Testis (tissue), 2 donors: ENCODE measurements around the gene TAS2R19.

Experiments
- POLR2A ChIP-seq: fragments of 450-650 bp; IDR thresholded peaks from one replicate; pipeline ENCODE4 v1.6.1; 2017; ENCODE audit warnings: antibody characterized with exemption, mild to moderate bottlenecking, moderate library complexity
- TF ChIP-seq, protein P1 (sequence below), 3 experiments: fragments of 450-650 bp in 2 of 3; fragments of 200-600 bp in 1 of 3; sonication (generic) in 1 of 3; IDR thresholded peaks; one replicate each; pipeline ENCODE4 v1.5.1; 2016 to 2019; ENCODE audit warnings: antibody characterized with exemption in 3 of 3, mild to moderate bottlenecking in 2 of 3, moderate library complexity in 1 of 3

DNA sequence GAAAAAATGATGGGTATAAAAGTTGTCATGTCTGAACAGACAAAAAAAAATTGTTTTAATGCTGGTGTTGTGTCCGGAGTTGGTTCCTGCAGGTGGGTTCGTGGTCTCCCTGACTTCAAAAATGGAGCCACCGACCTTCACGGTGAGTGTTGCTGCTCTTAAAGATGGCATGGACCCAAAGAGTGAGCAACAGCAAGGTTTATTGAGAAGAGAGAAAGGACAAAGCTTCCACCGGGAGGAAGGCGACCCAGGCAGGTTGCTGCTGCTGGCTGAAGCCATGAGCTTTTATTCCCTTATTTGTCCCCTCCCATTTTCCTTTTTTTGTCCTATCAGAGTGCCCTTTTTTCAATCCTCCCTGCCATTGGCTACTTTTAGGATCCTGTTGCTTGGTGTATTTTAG lies 8.9 kb upstream of the TAS2R19 start, which contains the start of gene TAS2R31:
- TF ChIP-seq, protein P1, sequence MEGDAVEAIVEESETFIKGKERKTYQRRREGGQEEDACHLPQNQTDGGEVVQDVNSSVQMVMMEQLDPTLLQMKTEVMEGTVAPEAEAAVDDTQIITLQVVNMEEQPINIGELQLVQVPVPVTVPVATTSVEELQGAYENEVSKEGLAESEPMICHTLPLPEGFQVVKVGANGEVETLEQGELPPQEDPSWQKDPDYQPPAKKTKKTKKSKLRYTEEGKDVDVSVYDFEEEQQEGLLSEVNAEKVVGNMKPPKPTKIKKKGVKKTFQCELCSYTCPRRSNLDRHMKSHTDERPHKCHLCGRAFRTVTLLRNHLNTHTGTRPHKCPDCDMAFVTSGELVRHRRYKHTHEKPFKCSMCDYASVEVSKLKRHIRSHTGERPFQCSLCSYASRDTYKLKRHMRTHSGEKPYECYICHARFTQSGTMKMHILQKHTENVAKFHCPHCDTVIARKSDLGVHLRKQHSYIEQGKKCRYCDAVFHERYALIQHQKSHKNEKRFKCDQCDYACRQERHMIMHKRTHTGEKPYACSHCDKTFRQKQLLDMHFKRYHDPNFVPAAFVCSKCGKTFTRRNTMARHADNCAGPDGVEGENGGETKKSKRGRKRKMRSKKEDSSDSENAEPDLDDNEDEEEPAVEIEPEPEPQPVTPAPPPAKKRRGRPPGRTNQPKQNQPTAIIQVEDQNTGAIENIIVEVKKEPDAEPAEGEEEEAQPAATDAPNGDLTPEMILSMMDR (IDR thresholded peaks at IDR 0.05) = no peak
- no peak for TF ChIP-seq POLR2A
